HCEC 1CT (cell line): ENCODE results near the gene SHROOM1.

Experiments
- DNase-seq: peaks from one replicate; pipeline ENCODE4 v3.0.0-alpha.2; 2017

SHROOM1 gene

GRCh38 chr5:132776131-132776937 is 54.1 kb downstream of the SHROOM1 start:
- no peak for DNase-seq

- no peak for DNase-seq
Measured at GRCh38 chr5:132775476-132775961, 54.9 kb downstream of the SHROOM1 start.

GRCh38 chr5:132774896-132775295 is 55.6 kb downstream of the SHROOM1 start:
- DNase-seq = no peak

GRCh38 chr5:132774406-132774805 is 56.0 kb downstream of the SHROOM1 start:
- no peak for DNase-seq

GRCh38 chr5:132773601-132774355 is 56.7 kb downstream of the SHROOM1 start:
- DNase-seq = no peak

GRCh38 chr5:132773114-132773513 is 57.3 kb downstream of the SHROOM1 start:
- DNase-seq = no peak

- no peak for DNase-seq
Measured at GRCh38 chr5:132772291-132773070, 58.0 kb downstream of the SHROOM1 start.
